Measurements from ENCODE around the gene TMOD1.
"Not testable (repeated sequence)": the region's sequence is repeated elsewhere in the genome, so short reads cannot be mapped to it uniquely, and the experiment has no call there.

- not testable (repeated sequence) for TF ChIP-seq PATZ1 (CRISPR knock-in tag; IDR thresholded peaks at IDR 0.05; ENCODE audit: borderline replicate concordance); ISL1 (CRISPR knock-in tag; IDR thresholded peaks at IDR 0.05); ZFP30 (CRISPR knock-in tag; IDR thresholded peaks at IDR 0.05); TCF4 (CRISPR knock-in tag; IDR thresholded peaks at IDR 0.05; ENCODE audit: borderline replicate concordance); CREB5 (CRISPR knock-in tag; IDR thresholded peaks at IDR 0.05; ENCODE audit: low read depth)
Observed at GRCh38 chr9:97453573-97453972, 47.9 kb upstream of the TMOD1 start.

Measured in SK-N-SH treated with all-trans-retinoic acid at 6 μM for 48 hours (cell line).